ENCODE measurements around the gene PRRC2B.
A peak's percentile ranks its signal among the peaks of the same experiment; 100 is the strongest.
"Not testable (repeated sequence)": the region's sequence is repeated elsewhere in the genome, so short reads cannot be mapped to it uniquely, and the experiment has no call there.

PRRC2B gene

DNA sequence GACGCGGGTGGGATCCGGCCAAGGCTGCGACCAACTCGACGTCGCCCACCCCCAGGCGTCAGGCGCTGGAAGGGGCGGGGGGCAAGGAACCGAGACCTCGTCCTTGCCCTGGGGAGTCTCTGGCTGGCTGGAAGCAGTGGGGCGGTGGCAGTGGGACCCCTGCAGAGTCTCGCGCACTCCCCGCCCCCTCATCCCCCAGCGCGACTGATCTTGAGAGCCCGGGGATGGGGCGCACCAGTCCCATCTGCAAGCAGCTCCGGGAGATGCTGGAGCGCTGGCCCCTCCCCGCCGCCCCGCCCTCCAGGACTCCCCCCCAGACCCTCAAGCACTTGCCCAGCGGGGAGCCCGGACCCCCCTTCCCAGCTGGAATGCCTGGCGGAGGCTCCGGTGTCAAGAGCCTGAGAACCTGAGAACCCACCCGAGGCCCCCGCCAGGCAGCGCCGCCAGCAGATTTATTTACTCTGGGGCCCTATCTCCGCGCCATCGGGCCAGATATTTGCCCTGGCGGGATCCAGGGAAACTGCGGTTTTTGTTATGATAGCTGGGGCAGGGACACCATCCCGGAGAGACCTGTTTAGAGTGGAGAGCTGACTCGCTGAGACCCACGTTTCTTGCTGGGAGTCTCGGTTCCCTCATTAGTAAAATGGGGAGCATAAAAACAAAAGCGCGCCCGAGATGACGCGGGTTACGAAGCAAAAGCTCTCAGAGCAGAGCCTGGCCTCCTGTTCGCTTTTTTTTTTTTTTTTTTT lies 152.6 kb downstream of the PRRC2B start:
- DNase-seq, result peak; percentile 13

- not testable (repeated sequence) for DNase-seq
Observed at GRCh38 chr9:131549186-131549585, 155.3 kb downstream of the PRRC2B start.

Data from DMS79 (cell line).